NOMO-1 treated with dmso at 0.1 percent for 144 hours (cell line): ENCODE results near the gene HOXA6.

ENCODE experiments used
- DNase-seq: peaks from one replicate; lab custom pipeline; 2025; ENCODE audit not compliant: unreplicated experiment; lab: John Stamatoyannopoulos, UW

HOXA6 gene

GRCh38 chr7:27141137-27141922, 6.2 kb downstream of the HOXA6 start:
- DNase-seq: no peak

GRCh38 chr7:27140126-27140857, 7.3 kb downstream of the HOXA6 start:
- no peak for DNase-seq

GRCh38 chr7:27139334-27140125, 8.0 kb downstream of the HOXA6 start:
- DNase-seq: no peak

- DNase-seq: no peak
Measured at GRCh38 chr7:27138985-27139333, 8.6 kb downstream of the HOXA6 start.

GRCh38 chr7:27138472-27138871, 9.1 kb downstream of the HOXA6 start:
- no peak for DNase-seq

- DNase-seq: no peak
Measured at GRCh38 chr7:27137640-27138315, 9.8 kb downstream of the HOXA6 start.

- no peak for DNase-seq
Measured at GRCh38 chr7:27134392-27134791, 13.2 kb downstream of the HOXA6 start.

GRCh38 chr7:27133409-27134231, 14.0 kb downstream of the HOXA6 start:
- DNase-seq: no peak

- no peak for DNase-seq
Measured at GRCh38 chr7:27132978-27133377, 14.6 kb downstream of the HOXA6 start.

GRCh38 chr7:27132214-27132613, 15.4 kb downstream of the HOXA6 start:
- DNase-seq: no peak

- DNase-seq: no peak
Measured at GRCh38 chr7:27131390-27131819, 16.2 kb downstream of the HOXA6 start.

GRCh38 chr7:27130540-27131389, 16.8 kb downstream of the HOXA6 start, which contains the start of gene HOXA4:
HOXA4 (minus strand) TSS chr7:27130757; CDS start chr7:27130733, 24 bp downstream.
- no peak for DNase-seq

- no peak for DNase-seq
Measured at GRCh38 chr7:27129729-27130539, 17.6 kb downstream of the HOXA6 start.

GRCh38 chr7:27128776-27129728, 18.5 kb downstream of the HOXA6 start:
- DNase-seq: no peak

GRCh38 chr7:27128034-27128433, 19.5 kb downstream of the HOXA6 start:
- DNase-seq: no peak

GRCh38 chr7:27126596-27127327, 20.8 kb downstream of the HOXA6 start:
- no peak for DNase-seq

GRCh38 chr7:27125986-27126394, 21.6 kb downstream of the HOXA6 start:
- no peak for DNase-seq
